Body of pancreas (tissue), 4 donors: Measurements from ENCODE around the gene F10. TPM values are rescaled to one million over a fixed set of nuclear protein-coding genes. Genes with fewer than 3 reads are reported as not detected.

Source experiments
- ATAC-seq: fragments of 150-250 bp; one replicate; pipeline ENCODE4 v1.9.1; 2016
- DNase-seq, 4 donors: peaks; one replicate each; pipeline ENCODE4 v3.0.0-alpha.2; 2019
- H3K27ac ChIP-seq, 4 donors: fragments of 200-600 bp; sonication (generic); 1 replicate in 3 of 4; 2 replicates in 1 of 4; pipeline versions ENCODE4 v1.5.1 to v1.6.1; 2016 to 2019; ENCODE audit warnings: mild to moderate bottlenecking in 1 of 4, mixed read lengths in 1 of 4, moderate library complexity in 1 of 4
- H3K27me3 ChIP-seq, 2 donors: fragments of 200-600 bp; sonication (generic); one replicate each; pipeline ENCODE4 v1.6.0; 2016; ENCODE audit warnings: mild to moderate bottlenecking in 1 of 2
- H3K36me3 ChIP-seq, 2 donors: fragments of 200-600 bp; sonication (generic); replicated peaks in 1 of 2; 2 replicates each; pipeline ENCODE4 v1.5.1; 2016; ENCODE audit warnings: low read depth in 2 of 2; ENCODE audit not compliant: insufficient read depth in 1 of 2
- H3K4me1 ChIP-seq: fragments of 200-600 bp; sonication (generic); one replicate; pipeline ENCODE4 v1.6.0; 2016
- H3K4me3 ChIP-seq, 2 donors: fragments of 200-600 bp; sonication (generic); 1 replicate in 1 of 2; 2 replicates in 1 of 2; pipeline ENCODE4 v1.5.1; 2016 to 2019
- H3K9me3 ChIP-seq, 3 donors: fragments of 200-600 bp; sonication (generic); 1 replicate in 2 of 3; 2 replicates in 1 of 3; pipeline ENCODE4 v1.5.1; 2016
- POLR2A ChIP-seq, 3 donors: fragments of 450-650 bp; IDR thresholded peaks; one replicate each; pipeline ENCODE4 v1.6.1; 2016; ENCODE audit warnings: antibody characterized with exemption in 3 of 3, mild to moderate bottlenecking in 2 of 3
- WGBS, 2 donors: methylation state at CpG; one replicate each; pipeline ENCODE4 v1.1.5; 2017; 5-methylcytosine and 5-hydroxymethylcytosine counted together
- intact Hi-C: fragments of 100-400 bp; cut with DNase I; formaldehyde crosslinking; loops from one replicate; pipeline ENCODE4 v1.15.1; 2023
- total RNA-seq, 2 donors: library from RNA; depleted of rRNA; stranded (reverse); fragments of >200 nt; gene quantifications; one replicate each; pipeline ENCODE4 v1.1.0, GENCODE V29; 2016
- TF ChIP-seq, protein P1 (sequence below), 7 experiments: fragments of 450-650 bp in 4 of 7; fragments of 200-600 bp in 3 of 7; sonication (generic) in 3 of 7; IDR thresholded peaks; one replicate each; pipeline ENCODE4 v1.5.1; 2016 to 2019; ENCODE audit warnings: antibody characterized with exemption in 7 of 7

Gene F10
- total RNA-seq, 2 donors from 2014 or later = 2.3 to 6.7 TPM

DNA sequence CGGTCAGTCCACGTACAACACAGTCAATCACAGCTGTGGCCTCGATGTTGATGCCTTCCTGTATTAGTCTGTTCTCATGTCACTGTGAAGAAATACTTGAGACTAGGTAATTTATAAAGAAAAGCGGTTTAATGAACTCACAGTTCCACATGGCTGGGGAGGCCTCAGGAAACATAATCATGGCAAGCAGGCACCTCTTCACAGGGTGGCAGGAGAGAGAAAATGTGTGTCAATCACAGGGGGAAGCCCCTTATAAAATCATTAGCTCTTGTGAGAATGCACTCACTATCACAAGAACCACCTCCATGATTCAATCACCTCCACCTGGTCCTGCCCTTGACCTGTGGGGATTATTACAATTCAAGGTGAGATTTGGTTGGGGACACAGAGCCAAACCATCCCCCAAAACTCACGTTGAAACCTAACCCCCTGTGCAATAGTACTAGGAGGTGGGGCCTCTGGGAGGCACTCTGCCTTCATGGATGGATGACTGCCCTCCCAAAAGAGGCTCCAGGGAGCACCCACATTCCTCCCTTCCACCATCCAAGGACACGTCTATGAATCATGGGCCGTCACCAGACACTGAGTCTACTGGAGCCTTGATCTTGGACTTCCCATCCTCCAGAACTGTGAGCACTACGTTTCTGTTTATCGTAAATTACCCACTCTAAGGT, 33.5 kb downstream of the F10 start:
- no peak overlapping the region for H3K4me3 ChIP-seq
- peaks cover 16% of the 10 kb centered on the region for H3K4me1 ChIP-seq
- no peaks in the 10 kb centered on the region for H3K36me3 ChIP-seq
- intact Hi-C loops = no loop called here
- H3K27me3 ChIP-seq = no peaks in the 10 kb centered on the region
- ATAC-seq (no peak), DNase-seq (no peak)
- H3K27ac ChIP-seq = no peak overlapping the region
- H3K9me3 ChIP-seq = no peaks in the 10 kb centered on the region
- TF ChIP-seq, protein P1, sequence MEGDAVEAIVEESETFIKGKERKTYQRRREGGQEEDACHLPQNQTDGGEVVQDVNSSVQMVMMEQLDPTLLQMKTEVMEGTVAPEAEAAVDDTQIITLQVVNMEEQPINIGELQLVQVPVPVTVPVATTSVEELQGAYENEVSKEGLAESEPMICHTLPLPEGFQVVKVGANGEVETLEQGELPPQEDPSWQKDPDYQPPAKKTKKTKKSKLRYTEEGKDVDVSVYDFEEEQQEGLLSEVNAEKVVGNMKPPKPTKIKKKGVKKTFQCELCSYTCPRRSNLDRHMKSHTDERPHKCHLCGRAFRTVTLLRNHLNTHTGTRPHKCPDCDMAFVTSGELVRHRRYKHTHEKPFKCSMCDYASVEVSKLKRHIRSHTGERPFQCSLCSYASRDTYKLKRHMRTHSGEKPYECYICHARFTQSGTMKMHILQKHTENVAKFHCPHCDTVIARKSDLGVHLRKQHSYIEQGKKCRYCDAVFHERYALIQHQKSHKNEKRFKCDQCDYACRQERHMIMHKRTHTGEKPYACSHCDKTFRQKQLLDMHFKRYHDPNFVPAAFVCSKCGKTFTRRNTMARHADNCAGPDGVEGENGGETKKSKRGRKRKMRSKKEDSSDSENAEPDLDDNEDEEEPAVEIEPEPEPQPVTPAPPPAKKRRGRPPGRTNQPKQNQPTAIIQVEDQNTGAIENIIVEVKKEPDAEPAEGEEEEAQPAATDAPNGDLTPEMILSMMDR (IDR thresholded peaks at IDR 0.05) = no peak
- TF ChIP-seq POLR2A (IDR thresholded peaks at IDR 0.05) = no peak
- 84 to 92% methylated on average over 9 of the region's 9 CpGs for WGBS, 2 donors

DNA sequence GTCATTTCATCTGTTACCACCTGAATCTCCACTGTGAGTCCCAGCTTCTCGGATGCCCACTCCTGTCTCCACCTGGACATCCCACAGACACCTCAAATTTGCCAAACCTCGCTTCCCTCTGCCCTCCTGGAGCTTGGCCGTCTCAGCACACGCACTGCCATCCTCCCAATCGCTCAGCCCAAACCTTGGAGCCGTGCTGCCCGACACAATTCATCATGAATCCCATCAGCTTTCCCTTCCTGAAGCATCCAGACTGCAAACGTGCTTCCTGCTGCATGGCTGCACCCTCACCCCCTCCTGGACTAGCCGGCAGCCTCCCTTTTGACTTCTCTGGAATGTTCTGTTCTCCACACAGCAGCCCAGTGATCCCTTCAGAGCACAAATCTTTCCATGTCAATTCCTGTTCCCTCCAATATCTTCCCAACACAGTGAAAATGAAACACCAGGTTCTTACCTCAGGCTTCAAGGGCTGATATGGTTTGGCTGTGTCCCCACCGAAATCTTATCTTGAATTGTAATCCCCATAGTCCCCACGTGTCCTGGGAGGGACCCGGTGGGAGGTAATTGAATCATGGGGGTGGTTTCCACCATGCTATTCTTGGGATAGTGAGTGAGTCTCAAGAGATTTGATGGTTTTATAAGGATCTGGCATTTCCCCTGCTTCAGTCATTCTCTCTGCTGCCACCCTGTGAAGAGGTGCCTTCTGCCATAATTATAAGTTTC, 34.8 kb downstream of the F10 start:
- no peak for TF ChIP-seq POLR2A (IDR thresholded peaks at IDR 0.05)
- TF ChIP-seq, protein P1 (IDR thresholded peaks at IDR 0.05) = no peak
- Histone ChIP-seq H3K4me1 (peaks cover 16% of the 10 kb centered on the region), H3K27ac (no peak overlapping the region), H3K27me3 (no peaks in the 10 kb centered on the region), H3K9me3 (no peaks in the 10 kb centered on the region), H3K4me3 (no peak overlapping the region), H3K36me3 (no peaks in the 10 kb centered on the region)
- DNase-seq (no peak), ATAC-seq (no peak)
- intact Hi-C loops = no loop called here
- WGBS, 2 donors = 72 to 76% methylated on average over 12 of the region's 12 CpGs

DNA sequence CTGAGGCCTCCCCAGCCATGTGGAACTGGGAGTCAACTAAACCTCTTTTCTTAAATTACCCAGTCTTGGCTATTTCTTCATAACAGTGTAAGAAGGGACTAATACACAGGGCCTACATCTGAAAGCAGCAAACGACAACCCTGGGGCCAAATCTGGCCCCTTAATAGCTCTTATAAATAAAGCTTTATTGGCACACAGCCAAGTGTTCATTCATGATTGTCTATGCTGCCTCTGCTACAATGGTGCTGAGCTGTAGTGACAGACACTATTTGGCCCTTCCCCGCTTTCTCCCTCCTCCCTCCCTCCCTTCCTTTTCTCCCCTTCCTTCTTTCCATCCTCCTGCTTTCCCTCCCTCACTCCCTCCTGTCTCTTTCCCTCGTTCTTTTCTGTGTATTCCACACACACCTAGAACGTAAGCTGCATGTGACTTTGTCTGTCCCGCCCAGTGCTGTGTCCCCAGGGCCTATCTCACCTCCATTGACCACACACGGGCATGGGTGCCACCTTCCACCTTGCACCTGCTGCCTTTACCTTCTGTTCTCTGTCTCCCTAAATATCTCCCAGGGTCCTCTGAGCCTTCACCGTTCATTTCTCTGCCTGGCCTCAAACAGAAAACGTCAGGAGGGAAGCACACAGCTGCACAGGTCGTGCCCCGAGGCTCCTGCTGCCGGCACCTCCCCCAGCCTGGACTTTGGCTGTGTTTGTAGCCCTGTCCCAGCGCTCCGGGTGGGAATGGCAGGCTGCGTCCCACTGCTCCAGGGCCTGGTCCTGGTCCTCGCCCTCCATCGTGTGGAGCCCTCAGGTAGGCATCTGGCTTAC, 35.5 kb downstream of the F10 start, which contains the start of gene PROZ:
Gene PROZ, plus strand, starts transcription at position 720 of the 819 bp plus-strand sequence. Its CDS starts 13 bp downstream, at position 733.
- WGBS, 2 donors = 33 to 49% methylated on average over 9 to 16 of the region's 16 CpGs
- peak in 2 of 4 donors; percentile 48 to 55 for DNase-seq
- H3K36me3 ChIP-seq = no peaks in the 10 kb centered on the region
- no peak for ATAC-seq
- TF ChIP-seq POLR2A (IDR thresholded peaks at IDR 0.05) = no peak
- TF ChIP-seq, protein P1 (IDR thresholded peaks at IDR 0.05) = no peak
- peak within 1 kb of the TSS in 2 of 4 donors; percentile 10 to 34 for H3K27ac ChIP-seq
- H3K27me3 ChIP-seq = no peaks in the 10 kb centered on the region
- H3K9me3 ChIP-seq = no peaks in the 10 kb centered on the region
- H3K4me3 ChIP-seq = no peak within 1 kb of the TSS
- intact Hi-C loops = no loop called here
- H3K4me1 ChIP-seq = peaks cover 10% of the 10 kb centered on the region

DNA sequence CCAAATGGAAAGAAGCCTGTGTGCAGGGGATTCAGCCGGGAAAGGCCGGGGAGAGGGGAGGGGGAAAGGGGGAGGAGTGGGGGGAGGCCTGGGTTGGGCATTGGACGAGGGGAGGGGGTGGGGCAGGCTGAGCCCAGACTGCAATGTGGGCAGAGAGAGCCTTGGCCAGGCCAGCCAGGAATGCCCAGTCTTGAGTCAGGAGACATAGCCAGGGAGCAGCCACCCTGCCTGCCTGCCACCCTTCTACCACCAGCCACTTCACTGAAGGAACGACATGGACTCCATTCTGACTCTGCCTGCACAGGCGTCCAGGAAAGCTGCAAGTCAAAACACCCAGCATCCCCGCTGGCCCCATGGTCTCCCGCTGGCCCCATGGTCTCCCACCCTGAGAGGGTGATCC, 36.3 kb downstream of the F10 start:
- H3K4me1 ChIP-seq = peaks cover 5% of the 10 kb centered on the region
- ATAC-seq (no peak), DNase-seq (no peak)
- TF ChIP-seq, protein P1 (IDR thresholded peaks at IDR 0.05) = no peak
- TF ChIP-seq POLR2A (IDR thresholded peaks at IDR 0.05) = no peak
- no peak overlapping the region for H3K27ac ChIP-seq
- H3K4me3 ChIP-seq = no peak overlapping the region
- H3K27me3 ChIP-seq = peaks cover 0 to 6% of the 10 kb centered on the region in 2 donors
- intact Hi-C loops = no loop called here
- H3K36me3 ChIP-seq = no peaks in the 10 kb centered on the region
- 70 to 86% methylated on average over 6 to 7 of the region's 7 CpGs for WGBS, 2 donors
- no peaks in the 10 kb centered on the region for H3K9me3 ChIP-seq
